HepG2 (cell line): ENCODE measurements around the gene FAM219A. TPM values are rescaled to one million over a fixed set of nuclear protein-coding genes. Genes with fewer than 3 reads are reported as not detected.

Experiments used
- ATAC-seq: fragments of 200-7000 bp; cut with Tn5 transposase; 3 replicates; pipeline ENCODE4 v1.9.1; 2020; ENCODE audit warnings: mild to moderate bottlenecking, moderate library complexity
- BruUV-seq: library from RNA; stranded (reverse); fragments of 400-500 nt; replicated peaks from 2 replicates; lab custom pipeline; 2021; lab: Mats Ljungman, UMichigan
- CTCF ChIA-PET: fragments of 300-600 bp; formaldehyde crosslinking; extraction: SDS; loops from one replicate; lab custom pipeline; 2021; ENCODE audit warnings: low total read pairs, inconsistent platforms, low intra/inter-chr PET ratio; lab: Yijun Ruan, JAX
- POLR2A ChIA-PET: fragments of 350-600 bp; sonication (Branson Sonifier 250); formaldehyde crosslinking; loops from one replicate; lab custom pipeline; 2020; ENCODE audit warnings: antibody characterized with exemption, inconsistent platforms; lab: Yijun Ruan, JAX
- DNase-seq: peaks from one replicate; pipeline ENCODE4 v3.0.0-alpha.2; 2015; ENCODE audit warnings: low spot score
- FAIRE-seq: peaks from 3 replicates; lab custom pipeline; 2011; peaks lifted over from hg19 to GRCh38; lab: Jason Lieb, UNC
- H2AFZ ChIP-seq: one replicate; pipeline ENCODE4 v1.6.1; 2011; ENCODE audit warnings: low read length, inconsistent platforms
- H3K27ac ChIP-seq: fragments of 300-600 bp; 3 replicates; pipeline ENCODE4 v1.8.0; 2011; ENCODE audit warnings: mixed run types, mild to moderate bottlenecking, mixed read lengths, low read length, inconsistent platforms; ENCODE audit not compliant: insufficient read depth; ENCODE audit errors: extremely low read length
- H3K27me3 ChIP-seq, 2 experiments: fragments of 200-600 bp in 1 of 2; 2 replicates in 1 of 2; 3 replicates in 1 of 2; pipeline versions ENCODE4 v1.6.0 to v1.8.0; 2011; ENCODE audit warnings: low read length in 2 of 2, mild to moderate bottlenecking in 2 of 2, moderate library complexity in 2 of 2, inconsistent platforms in 1 of 2; ENCODE audit not compliant: insufficient read depth in 2 of 2, control insufficient read depth in 1 of 2
- H3K36me3 ChIP-seq, 2 experiments: fragments of 200-600 bp in 1 of 2; replicated peaks in 1 of 2; 2 replicates in 1 of 2; 3 replicates in 1 of 2; pipeline versions ENCODE4 v1.5.1 to v1.8.0; 2011; ENCODE audit warnings: low read length in 2 of 2, inconsistent platforms in 1 of 2; ENCODE audit not compliant: insufficient read depth in 2 of 2, control insufficient read depth in 1 of 2
- H3K4me1 ChIP-seq: 2 replicates; pipeline ENCODE4 v1.5.1; 2012; ENCODE audit warnings: low read length, inconsistent platforms; ENCODE audit not compliant: insufficient read depth
- H3K4me2 ChIP-seq: 2 replicates; pipeline ENCODE4 v1.6.0; 2011; ENCODE audit warnings: low read depth, low read length, inconsistent platforms
- H3K4me3 ChIP-seq, 3 experiments: fragments of 200-600 bp in 1 of 3; sonication (generic), shearing (Covaris generic) in 1 of 3; replicated peaks in 1 of 3; 2 replicates each; pipeline ENCODE4 v1.5.1; 2011 to 2016; ENCODE audit warnings: low read length in 3 of 3, inconsistent platforms in 2 of 3, low read depth in 2 of 3, mild to moderate bottlenecking in 2 of 3, control low read depth in 1 of 3, mixed read lengths in 1 of 3; ENCODE audit not compliant: insufficient read depth in 1 of 3
- H3K79me2 ChIP-seq: one replicate; pipeline ENCODE4 v1.6.1; 2011; ENCODE audit warnings: low read length, inconsistent platforms; ENCODE audit not compliant: insufficient read depth
- H3K9ac ChIP-seq: 2 replicates; pipeline ENCODE4 v1.6.0; 2011; ENCODE audit warnings: mild to moderate bottlenecking, low read depth, low read length, inconsistent platforms; ENCODE audit not compliant: insufficient read depth
- H3K9me3 ChIP-seq: 2 replicates; pipeline ENCODE4 v1.5.1; 2012; ENCODE audit warnings: mild to moderate bottlenecking, low read length
- H4K20me1 ChIP-seq: 2 replicates; pipeline ENCODE4 v1.6.0; 2011; ENCODE audit warnings: inconsistent platforms, mild to moderate bottlenecking, low read length, moderate library complexity; ENCODE audit not compliant: insufficient read depth
- ADNP ChIP-seq: sonication (generic); formaldehyde crosslinking; IDR thresholded peaks from 2 replicates; pipeline ENCODE4 v1.4.0; 2020; ENCODE audit warnings: missing genetic modification reagents
- AKAP8 ChIP-seq: sonication (generic); formaldehyde crosslinking; IDR thresholded peaks from 2 replicates; pipeline ENCODE4 v1.5.1; 2020; ENCODE audit warnings: mild to moderate bottlenecking, missing genetic modification reagents
- ARHGAP35 ChIP-seq: sonication (generic); formaldehyde crosslinking; IDR thresholded peaks from 2 replicates; pipeline ENCODE4 v1.9.0; 2022; ENCODE audit warnings: mild to moderate bottlenecking, inconsistent platforms, moderate library complexity, missing genetic modification reagents, borderline replicate concordance
- ATRX ChIP-seq: sonication (generic); formaldehyde crosslinking; IDR thresholded peaks from 2 replicates; pipeline ENCODE4 v1.4.0; 2020; ENCODE audit warnings: missing genetic modification reagents, borderline replicate concordance
- HMGXB3 ChIP-seq: sonication (generic); formaldehyde crosslinking; IDR thresholded peaks from 2 replicates; pipeline ENCODE4 v1.4.0; 2020; ENCODE audit warnings: missing genetic modification reagents, borderline replicate concordance
- NFE2L2 ChIP-seq: fragments of 150-350 bp; IDR thresholded peaks from 2 replicates; pipeline ENCODE4 v1.6.1; 2014; ENCODE audit warnings: low read length
- RNF219 ChIP-seq: sonication (generic); formaldehyde crosslinking; IDR thresholded peaks from 2 replicates; pipeline ENCODE4 v1.5.0; 2020; ENCODE audit warnings: mild to moderate bottlenecking, missing genetic modification reagents
- TOPORS ChIP-seq: sonication (generic); formaldehyde crosslinking; IDR thresholded peaks from 2 replicates; pipeline ENCODE4 v1.8.0; 2023; ENCODE audit warnings: mild to moderate bottlenecking, missing genetic modification reagents
- ZFYVE20 ChIP-seq: sonication (generic); formaldehyde crosslinking; IDR thresholded peaks from 2 replicates; pipeline ENCODE4 v1.8.0; 2023; ENCODE audit warnings: low read depth, mild to moderate bottlenecking, moderate library complexity, missing genetic modification reagents, borderline replicate concordance
- WGBS: methylation state at CpG from one replicate; pipeline ENCODE4 v1.1.6; 2017; ENCODE audit warnings: low lambda C conversion rate; 5-methylcytosine and 5-hydroxymethylcytosine counted together
- in situ Hi-C: cut with HindIII; loops from 2 replicates; pipeline ENCODE4 v1.10.0; 2017; ENCODE audit warnings: low pct_unique_long_range_greater_than_20kb; ENCODE audit not compliant: extremely low pct_ligation_motif_present
- intact Hi-C: fragments of 100-400 bp; cut with micrococcal nuclease; formaldehyde crosslinking; loops from one replicate; pipeline ENCODE4 v1.10.0; 2022; ENCODE audit not compliant: unreplicated experiment
- polyA plus RNA-seq, 8 experiments: library from polyadenylated mRNA; depleted of rRNA in 3 of 8; stranded (reverse) in 7 of 8; unstranded in 1 of 8; fragments of >200 nt; fragmentation: Illumina TruSeq in 4 of 8; extraction: Trizol in 4 of 8; gene quantifications; 2 replicates each; pipeline versions ENCODE4 v1.2.1 to v1.2.3, GENCODE V29; 2011 to 2016; ENCODE audit warnings: low read depth in 4 of 8, missing spikeins in 1 of 8, mixed read lengths in 1 of 8; ENCODE audit not compliant: insufficient read depth in 1 of 8
- total RNA-seq, 5 experiments: library from RNA; depleted of rRNA; stranded (reverse); fragments of >200 nt; fragmentation: Illumina TruSeq; extraction: Trizol; gene quantifications; 2 replicates each; pipeline ENCODE4 v1.2.3, GENCODE V29; 2016; ENCODE audit warnings: low read depth in 1 of 5

Gene FAM219A
- total and polyA plus RNA-seq, 2 of the 13 experiments (the other 11 are each of a cell fraction or from before 2014, with no cell fraction given): 3.9 to 6.4 TPM

GRCh38 chr9:34431667-34432066 is 26.7 kb downstream of the FAM219A start:
- Histone ChIP-seq H3K79me2 (no peaks in the 10 kb centered on the region), H3K4me1 (peaks cover 22% of the 10 kb centered on the region), H3K27ac (no peak overlapping the region), H3K27me3 (no peaks in the 10 kb centered on the region), H3K4me3 (no peak overlapping the region), H4K20me1 (0 out of 2 replicates have a peak, but pooled peaks cover 5% of the 10 kb centered on the region), H3K9ac (no peak overlapping the region), H2AFZ (no peak overlapping the region), H3K4me2 (no peak overlapping the region), H3K9me3 (no peaks in the 10 kb centered on the region), H3K36me3 (no peaks in the 10 kb centered on the region)
- no peak for ATAC-seq
- no TSS peak for BruUV-seq
- ChIA-PET POLR2A (no interaction called here), CTCF (no interaction called here)
- no peak for FAIRE-seq
- WGBS: 94% methylated on average over 2 of the region's 2 CpGs
- TF ChIP-seq ARHGAP35 (CRISPR knock-in tag) (no peak), TOPORS (no peak), RNF219 (CRISPR knock-in tag) (no peak), NFE2L2 (no peak), ADNP (CRISPR knock-in tag) (no peak), ATRX (CRISPR knock-in tag) (no peak), HMGXB3 (CRISPR knock-in tag) (no peak), ZFYVE20 (CRISPR knock-in tag) (no peak), AKAP8 (no peak)
- no peak for DNase-seq
- intact Hi-C loops: no loop called here
- in situ Hi-C loops: loop anchor here (5.0 kb wide), 1 partner anchor 71 kb away; no protein-coding TSS in a partner anchor
